OCI-LY7 (cell line): ENCODE data around the gene AGBL1. TPM values are rescaled to one million over a fixed set of nuclear protein-coding genes. Genes with fewer than 3 reads are reported as not detected.

Experiments used
- BruUV-seq: library from RNA; stranded (reverse); fragments of 400-500 nt; replicated peaks from 2 replicates; lab custom pipeline; 2021; lab: Mats Ljungman, UMichigan
- CTCF ChIA-PET: fragments of 300-600 bp; sonication (Branson Sonifier 250); formaldehyde crosslinking; loops from one replicate; lab custom pipeline; 2022; ENCODE audit warnings: antibody characterized with exemption; ENCODE audit not compliant: unreplicated experiment; lab: Charles Lee
- POLR2A ChIA-PET: fragments of 300-600 bp; sonication (Branson Sonifier 250); formaldehyde crosslinking; loops from one replicate; lab custom pipeline; 2022; ENCODE audit warnings: antibody characterized with exemption; lab: Charles Lee
- DNase-seq: peaks from one replicate; pipeline ENCODE4 v3.0.0-alpha.2; 2015; ENCODE audit warnings: low spot score
- H2AFZ ChIP-seq: fragments of 200-600 bp; sonication (generic), shearing (Covaris generic); 2 replicates; pipeline ENCODE4 v1.6.1; 2014; ENCODE audit warnings: mild to moderate bottlenecking, antibody characterized with exemption, low read length, moderate library complexity
- H3K27ac ChIP-seq: fragments of 200-600 bp; sonication (generic); 2 replicates; pipeline ENCODE4 v1.5.1; 2014; ENCODE audit warnings: mixed run types, low read depth, mild to moderate bottlenecking, moderate library complexity, low read length, inconsistent platforms; ENCODE audit not compliant: poor library complexity, severe bottlenecking
- H3K36me3 ChIP-seq: fragments of 200-600 bp; sonication (generic); 2 replicates; pipeline ENCODE4 v1.6.1; 2014; ENCODE audit warnings: mild to moderate bottlenecking, antibody characterized with exemption, low read length, moderate library complexity, mixed read lengths; ENCODE audit not compliant: insufficient read depth
- H3K4me1 ChIP-seq: fragments of 200-600 bp; sonication (generic); 2 replicates; pipeline ENCODE4 v1.5.1; 2014; ENCODE audit warnings: mild to moderate bottlenecking, low read length; ENCODE audit not compliant: insufficient read depth, poor library complexity, severe bottlenecking
- H3K4me2 ChIP-seq: fragments of 200-600 bp; sonication (generic); 2 replicates; pipeline ENCODE4 v1.6.1; 2014; ENCODE audit warnings: mild to moderate bottlenecking, low read length
- H3K4me3 ChIP-seq: fragments of 200-600 bp; sonication (generic); 2 replicates; pipeline ENCODE4 v1.5.1; 2014; ENCODE audit warnings: mild to moderate bottlenecking, low read depth, low read length; ENCODE audit not compliant: poor library complexity, severe bottlenecking
- H3K79me2 ChIP-seq: fragments of 200-600 bp; sonication (generic); 2 replicates; pipeline ENCODE4 v1.6.1; 2016; ENCODE audit warnings: low read depth, mild to moderate bottlenecking, low read length, moderate library complexity, mixed read lengths; ENCODE audit not compliant: insufficient read depth
- H3K9me2 ChIP-seq: fragments of 200-600 bp; sonication (generic); 2 replicates; pipeline ENCODE4 v1.6.1; 2016; ENCODE audit warnings: mild to moderate bottlenecking, low read length, mixed read lengths; ENCODE audit not compliant: insufficient read depth
- H3K9me3 ChIP-seq: fragments of 200-600 bp; sonication (generic); 2 replicates; pipeline ENCODE4 v1.6.1; 2014; ENCODE audit warnings: mild to moderate bottlenecking, mixed run types, low read length, mixed read lengths
- H4K20me1 ChIP-seq: fragments of 200-600 bp; sonication (generic); 2 replicates; pipeline ENCODE4 v1.6.1; 2014; ENCODE audit warnings: mild to moderate bottlenecking, antibody characterized with exemption, low read length, moderate library complexity, mixed read lengths; ENCODE audit not compliant: insufficient read depth
- CTCF ChIP-seq: fragments of 200-600 bp; sonication (generic); conservative IDR thresholded peaks from 2 replicates; pipeline ENCODE4 v1.5.1; 2014; ENCODE audit warnings: mild to moderate bottlenecking, antibody characterized with exemption, low read length, moderate library complexity, mixed read lengths
- EZH2phosphoT487 ChIP-seq: fragments of 200-600 bp; sonication (generic); IDR thresholded peaks from 2 replicates; pipeline ENCODE4 v1.6.1; 2018; ENCODE audit warnings: low read depth, borderline replicate concordance, mild to moderate bottlenecking, mixed run types, antibody characterized with exemption, low read length, moderate library complexity, mixed read lengths
- intact Hi-C: fragments of 100-400 bp; cut with micrococcal nuclease; formaldehyde crosslinking; loops from one replicate; pipeline ENCODE4 v1.10.0; 2022; ENCODE audit not compliant: unreplicated experiment
- total RNA-seq, 2 experiments: library from RNA; depleted of rRNA in 1 of 2; stranded (reverse); fragments of >200 nt in 1 of 2; shearing (Covaris generic) in 1 of 2; gene quantifications; 2 replicates each; pipeline ENCODE4 v1.2.3, GENCODE V29; 2014 to 2022

AGBL1 gene
- total RNA-seq, 2 experiments from 2014 or later, result not detected

DNA sequence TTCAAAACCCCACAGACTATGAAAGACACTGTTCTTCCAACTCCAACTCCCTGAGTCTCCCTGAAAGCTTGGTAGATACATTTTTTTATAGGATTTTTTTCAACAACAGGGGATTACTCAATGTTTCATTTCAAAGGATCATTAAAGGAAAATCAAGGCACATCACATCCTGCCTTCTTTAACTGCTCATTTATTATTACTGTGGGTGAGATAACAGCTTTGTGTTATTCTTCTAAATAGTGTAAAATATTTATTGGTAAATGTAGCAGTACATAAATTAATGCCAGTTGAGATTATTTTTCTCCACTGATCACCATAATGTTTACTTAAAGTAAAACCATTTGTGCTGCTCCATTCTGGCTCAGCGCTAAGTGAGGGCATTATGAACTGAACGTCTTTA lies 57.2 kb downstream of the AGBL1 start:
- no peak for DNase-seq
- no peak overlapping the region for H2AFZ ChIP-seq
- H3K79me2 ChIP-seq, result no peaks in the 10 kb centered on the region
- H3K27ac ChIP-seq, result no peak overlapping the region
- no peak overlapping the region for H3K4me2 ChIP-seq
- intact Hi-C loops, result no loop called here
- no peaks in the 10 kb centered on the region for H3K36me3 ChIP-seq
- no peaks in the 10 kb centered on the region for H3K9me3 ChIP-seq
- no peaks in the 10 kb centered on the region for H3K4me1 ChIP-seq
- H3K9me2 ChIP-seq, result no peaks in the 10 kb centered on the region
- no peaks in the 10 kb centered on the region for H4K20me1 ChIP-seq
- TF ChIP-seq CTCF, result no peak
- no peak for TF ChIP-seq EZH2phosphoT487
- H3K4me3 ChIP-seq, result no peak overlapping the region
- ChIA-PET CTCF (no interaction called here), POLR2A (no interaction called here)
- no TSS peak for BruUV-seq

GRCh38 chr15:86138798-86139197 lies 59.1 kb downstream of the AGBL1 start:
- Histone ChIP-seq H3K36me3 (no peaks in the 10 kb centered on the region), H3K4me2 (no peak overlapping the region), H3K4me3 (no peak overlapping the region), H3K4me1 (no peaks in the 10 kb centered on the region), H3K9me3 (no peaks in the 10 kb centered on the region), H4K20me1 (no peaks in the 10 kb centered on the region), H3K27ac (no peak overlapping the region), H3K9me2 (no peaks in the 10 kb centered on the region), H3K79me2 (no peaks in the 10 kb centered on the region), H2AFZ (no peak overlapping the region)
- intact Hi-C loops, result no loop called here
- TF ChIP-seq EZH2phosphoT487, result no peak
- TF ChIP-seq CTCF, result no peak
- CTCF ChIA-PET, result no interaction called here
- DNase-seq, result no peak
- POLR2A ChIA-PET, result no interaction called here
- BruUV-seq, result no TSS peak

DNA sequence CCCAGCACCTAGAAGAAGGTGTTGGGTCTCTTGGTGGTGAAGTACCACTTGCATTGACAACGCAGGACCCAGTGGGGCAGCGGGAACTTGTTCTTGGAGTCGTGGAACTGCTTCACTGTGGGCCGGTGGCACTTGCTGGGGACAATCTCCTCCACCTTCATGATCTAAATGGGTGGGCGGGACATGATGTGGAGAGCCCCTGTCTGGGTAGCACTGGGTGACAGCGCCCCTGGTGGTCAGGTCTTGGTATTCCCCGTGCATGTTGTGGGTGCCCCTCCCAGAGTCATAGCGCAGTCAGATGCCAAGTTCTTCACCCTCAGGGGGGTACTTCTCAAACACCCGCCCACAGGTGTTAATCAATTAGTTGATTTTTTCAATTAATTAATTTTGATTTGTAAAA lies 60.2 kb downstream of the AGBL1 start:
- H3K4me2 ChIP-seq, result no peak overlapping the region
- no peak overlapping the region for H3K4me3 ChIP-seq
- no peak overlapping the region for H3K27ac ChIP-seq
- DNase-seq, result peak; percentile 37
- no peaks in the 10 kb centered on the region for H3K9me2 ChIP-seq
- no peak overlapping the region for H2AFZ ChIP-seq
- H3K36me3 ChIP-seq, result no peaks in the 10 kb centered on the region
- H4K20me1 ChIP-seq, result no peaks in the 10 kb centered on the region
- ChIA-PET CTCF (no interaction called here), POLR2A (no interaction called here)
- intact Hi-C loops, result no loop called here
- peak; percentile 84 for TF ChIP-seq CTCF
- no peak for TF ChIP-seq EZH2phosphoT487
- no peaks in the 10 kb centered on the region for H3K79me2 ChIP-seq
- H3K9me3 ChIP-seq, result no peaks in the 10 kb centered on the region
- no peaks in the 10 kb centered on the region for H3K4me1 ChIP-seq
- BruUV-seq, result no TSS peak
